Activated B cell treated with CpG ODN at 0.5 μM for 24 hours (primary cell): ENCODE results near the gene USP20. TPM values are rescaled to one million over a fixed set of nuclear protein-coding genes. Genes with fewer than 3 reads are reported as not detected.

Experiments
- ATAC-seq: fragments of 200-7000 bp; cut with Tn5 transposase; one replicate; pipeline ENCODE4 v1.10.0; 2021; ENCODE audit warnings: low read depth, mild to moderate bottlenecking, moderate library complexity
- CTCF ChIA-PET: fragments of 350-600 bp; sonication (Branson Sonifier 250); formaldehyde crosslinking; loops from one replicate; lab custom pipeline; 2021; ENCODE audit warnings: antibody characterized with exemption; lab: Charles Lee
- POLR2A ChIA-PET: fragments of 350-600 bp; sonication (Branson Sonifier 250); formaldehyde crosslinking; loops from one replicate; lab custom pipeline; 2021; ENCODE audit warnings: antibody characterized with exemption; lab: Charles Lee
- DNase-seq: peaks from one replicate; pipeline ENCODE4 v3.0.0; 2022
- H3K27ac Mint-ChIP-seq: one replicate; pipeline ENCODE4 v1.8.0; 2020; ENCODE audit warnings: mixed read lengths
- H3K27me3 Mint-ChIP-seq: one replicate; pipeline ENCODE4 v1.8.0; 2021; ENCODE audit warnings: mixed read lengths
- H3K36me3 Mint-ChIP-seq: one replicate; pipeline ENCODE4 v1.8.0; 2021; ENCODE audit warnings: low read depth, mixed read lengths
- H3K4me1 Mint-ChIP-seq: one replicate; pipeline ENCODE4 v1.8.0; 2021; ENCODE audit warnings: mixed read lengths
- H3K4me3 Mint-ChIP-seq: one replicate; pipeline ENCODE4 v1.8.0; 2020; ENCODE audit warnings: mild to moderate bottlenecking, mixed read lengths
- H3K9me3 Mint-ChIP-seq: one replicate; pipeline ENCODE4 v1.8.0; 2020; ENCODE audit warnings: mixed read lengths
- intact Hi-C: fragments of 100-400 bp; cut with micrococcal nuclease; formaldehyde crosslinking; loops from one replicate; pipeline ENCODE4 v1.15.1; 2024
- total RNA-seq: library from RNA; stranded (reverse); gene quantifications from 2 replicates; pipeline ENCODE4 v1.2.3, GENCODE V29; 2022
- TF ChIP-seq, protein P1 (sequence below): fragments of 200-600 bp; IDR thresholded peaks from one replicate; pipeline ENCODE4 v1.8.0; 2022; ENCODE audit warnings: antibody characterized with exemption, mild to moderate bottlenecking

USP20 gene
- total RNA-seq, 1 donor from 2014 or later, result 31.6 TPM

DNA sequence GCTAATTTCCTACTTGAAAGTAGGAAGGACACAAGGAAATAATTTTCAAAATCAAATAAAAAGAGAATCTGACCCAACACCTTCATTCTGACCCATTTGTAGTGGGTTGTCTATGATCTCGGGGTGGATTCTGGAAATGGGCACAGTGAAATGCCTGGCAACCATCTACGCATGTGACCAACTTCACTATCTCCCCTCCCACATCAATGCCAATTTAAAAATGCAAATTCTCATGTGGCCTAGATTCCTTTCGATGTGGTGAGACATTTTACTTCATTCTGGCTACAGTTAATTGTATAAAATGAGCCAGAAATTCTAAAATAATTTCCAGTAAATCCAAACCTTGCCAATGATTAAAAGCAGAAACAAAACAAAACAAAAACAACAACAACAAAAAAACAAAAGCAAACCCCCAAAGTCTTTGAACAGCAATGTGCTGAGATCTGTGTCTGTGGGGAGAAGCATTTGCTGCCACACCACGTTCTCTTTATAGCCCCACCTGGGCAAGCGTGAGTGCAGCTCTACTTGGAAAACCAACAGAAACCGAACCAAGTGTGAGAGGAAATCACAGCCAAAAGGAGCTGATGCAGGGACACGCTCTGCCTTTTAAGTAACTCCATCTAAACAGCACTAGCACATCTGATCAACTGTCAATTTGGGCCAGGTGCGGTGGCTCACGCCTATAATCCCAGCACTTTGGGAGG lies 59.0 kb downstream of the USP20 start:
- no peaks in the 10 kb centered on the region for H3K9me3 Mint-ChIP-seq
- ChIA-PET POLR2A (interaction anchor here (0.7 to 2.2 kb wide), 6 partner anchors 8 to 159 kb away, joined by 3 to 8 read pairs (median 4); partner anchors contain the start of gene GPR107), CTCF (no interaction called here)
- H3K4me3 Mint-ChIP-seq, result no peak overlapping the region
- H3K36me3 Mint-ChIP-seq, result peaks cover 83% of the 10 kb centered on the region
- no peak for DNase-seq
- peak overlapping the region; percentile 77 for H3K27ac Mint-ChIP-seq
- peak; percentile 35 for ATAC-seq
- intact Hi-C loops, result no loop called here
- peaks cover 86% of the 10 kb centered on the region for H3K4me1 Mint-ChIP-seq
- H3K27me3 Mint-ChIP-seq, result no peaks in the 10 kb centered on the region
- TF ChIP-seq, protein P1, sequence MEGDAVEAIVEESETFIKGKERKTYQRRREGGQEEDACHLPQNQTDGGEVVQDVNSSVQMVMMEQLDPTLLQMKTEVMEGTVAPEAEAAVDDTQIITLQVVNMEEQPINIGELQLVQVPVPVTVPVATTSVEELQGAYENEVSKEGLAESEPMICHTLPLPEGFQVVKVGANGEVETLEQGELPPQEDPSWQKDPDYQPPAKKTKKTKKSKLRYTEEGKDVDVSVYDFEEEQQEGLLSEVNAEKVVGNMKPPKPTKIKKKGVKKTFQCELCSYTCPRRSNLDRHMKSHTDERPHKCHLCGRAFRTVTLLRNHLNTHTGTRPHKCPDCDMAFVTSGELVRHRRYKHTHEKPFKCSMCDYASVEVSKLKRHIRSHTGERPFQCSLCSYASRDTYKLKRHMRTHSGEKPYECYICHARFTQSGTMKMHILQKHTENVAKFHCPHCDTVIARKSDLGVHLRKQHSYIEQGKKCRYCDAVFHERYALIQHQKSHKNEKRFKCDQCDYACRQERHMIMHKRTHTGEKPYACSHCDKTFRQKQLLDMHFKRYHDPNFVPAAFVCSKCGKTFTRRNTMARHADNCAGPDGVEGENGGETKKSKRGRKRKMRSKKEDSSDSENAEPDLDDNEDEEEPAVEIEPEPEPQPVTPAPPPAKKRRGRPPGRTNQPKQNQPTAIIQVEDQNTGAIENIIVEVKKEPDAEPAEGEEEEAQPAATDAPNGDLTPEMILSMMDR, result no peak

DNA sequence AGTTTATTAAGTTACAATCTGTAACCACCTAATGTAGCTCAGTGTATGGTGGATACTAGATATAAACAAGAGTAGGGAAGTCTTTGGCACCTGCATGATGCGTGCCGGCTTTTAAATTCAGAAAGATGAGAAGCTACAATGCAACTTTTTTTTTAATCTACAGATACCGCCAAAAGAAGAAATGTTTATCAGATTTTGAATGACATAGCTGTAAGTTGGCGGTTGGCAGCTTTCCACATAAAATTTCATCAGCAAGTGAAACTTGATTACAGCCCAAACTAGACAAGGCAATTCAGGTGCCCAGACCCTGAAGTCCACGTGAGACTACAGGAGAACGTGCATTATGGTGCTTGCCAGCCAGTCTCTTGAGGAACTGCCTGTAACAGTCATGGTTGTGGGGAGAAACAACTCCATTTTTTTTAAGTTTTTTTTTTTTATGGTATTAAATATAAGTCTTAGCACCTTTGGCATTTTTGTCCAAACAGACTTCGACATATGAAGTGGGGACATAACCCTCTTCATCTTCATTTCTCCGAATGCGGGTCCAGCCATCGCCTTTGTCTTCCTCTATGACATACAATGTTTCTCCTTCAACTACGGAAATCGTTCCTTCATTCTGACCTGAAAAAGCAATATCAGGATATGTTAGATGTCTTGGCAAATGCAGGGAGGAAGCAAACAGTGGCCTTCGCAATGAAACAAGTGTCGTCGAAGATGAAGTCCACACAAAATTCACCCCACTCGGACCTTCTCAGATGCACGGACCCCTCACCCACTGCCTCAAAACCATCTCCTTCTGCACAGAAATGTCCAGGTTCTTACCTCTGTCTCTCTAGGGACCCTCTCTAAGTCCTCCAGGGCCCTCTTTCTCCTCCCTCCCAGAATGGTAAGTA lies 60.4 kb downstream of the USP20 start:
- H3K4me3 Mint-ChIP-seq, result no peak overlapping the region
- H3K4me1 Mint-ChIP-seq, result peaks cover 85% of the 10 kb centered on the region
- TF ChIP-seq, protein P1, result no peak
- H3K9me3 Mint-ChIP-seq, result no peaks in the 10 kb centered on the region
- CTCF ChIA-PET, result no interaction called here
- DNase-seq, result no peak
- H3K27me3 Mint-ChIP-seq, result no peaks in the 10 kb centered on the region
- intact Hi-C loops, result no loop called here
- POLR2A ChIA-PET, result interaction anchor here (1.3 to 2.2 kb wide), 2 partner anchors 27 to 158 kb away, joined by 3 to 8 read pairs; partner anchors contain the start of gene GPR107
- H3K36me3 Mint-ChIP-seq, result peaks cover 85% of the 10 kb centered on the region
- ATAC-seq, result no peak
- peak overlapping the region; percentile 69 for H3K27ac Mint-ChIP-seq

DNA sequence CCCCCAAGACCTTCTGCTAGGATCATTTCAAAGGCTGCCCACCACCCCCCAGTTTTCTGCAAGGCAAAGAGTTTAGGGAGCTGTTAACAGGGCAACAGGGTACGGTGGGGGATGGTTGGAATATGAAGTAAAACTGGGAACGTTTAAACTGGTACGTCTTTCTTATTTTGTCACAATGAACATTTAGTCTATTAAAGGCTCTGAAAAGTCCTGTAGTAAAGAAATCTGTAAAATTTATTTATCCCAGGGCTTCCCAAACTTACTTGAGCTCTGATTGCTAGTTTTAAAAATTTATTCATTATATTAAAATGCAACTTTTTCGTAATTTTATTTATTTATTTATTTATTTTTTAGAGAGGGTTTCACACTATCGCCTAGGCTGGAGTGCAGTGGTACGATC lies 62.0 kb downstream of the USP20 start:
- H3K27me3 Mint-ChIP-seq, result no peaks in the 10 kb centered on the region
- no peaks in the 10 kb centered on the region for H3K9me3 Mint-ChIP-seq
- intact Hi-C loops, result no loop called here
- TF ChIP-seq, protein P1, result no peak
- ChIA-PET CTCF (interaction anchor here (1.4 kb wide), 1 partner anchor 12 kb away, joined by 6 read pairs; no protein-coding TSS in a partner anchor), POLR2A (interaction anchor here (1.0 to 1.7 kb wide), 3 partner anchors 8 to 33 kb away, joined by 5 to 9 read pairs (median 5); no protein-coding TSS in a partner anchor)
- DNase-seq, result no peak
- H3K27ac Mint-ChIP-seq, result peak overlapping the region; percentile 43
- H3K4me1 Mint-ChIP-seq, result peaks cover 83% of the 10 kb centered on the region
- no peak for ATAC-seq
- H3K36me3 Mint-ChIP-seq, result peaks cover 89% of the 10 kb centered on the region
- no peak overlapping the region for H3K4me3 Mint-ChIP-seq

DNA sequence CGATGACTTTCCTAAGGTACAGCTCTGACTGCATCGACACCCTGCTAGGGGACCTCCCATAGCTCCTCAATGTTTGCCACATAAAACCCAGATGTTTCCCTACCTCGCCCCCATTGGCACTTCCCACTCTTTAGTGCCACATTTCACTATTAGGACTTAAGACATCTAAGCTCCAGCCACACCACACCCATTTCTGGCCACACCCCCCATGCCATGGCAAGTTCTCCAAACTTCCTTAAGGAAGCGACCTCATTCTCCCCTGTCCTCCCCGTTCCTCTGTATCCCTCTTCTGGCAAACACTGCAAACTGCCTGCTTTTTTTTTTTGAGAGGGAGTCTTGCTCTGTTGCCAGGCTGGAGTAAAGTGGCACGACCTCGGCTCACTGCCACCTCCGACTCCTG lies 62.9 kb downstream of the USP20 start:
- Mint-ChIP-seq H3K4me1 (peaks cover 80% of the 10 kb centered on the region), H3K27ac (peak overlapping the region; percentile 42), H3K9me3 (no peaks in the 10 kb centered on the region), H3K36me3 (peaks cover 92% of the 10 kb centered on the region), H3K27me3 (no peaks in the 10 kb centered on the region), H3K4me3 (no peak overlapping the region)
- POLR2A ChIA-PET, result interaction anchor here (0.7 to 1.7 kb wide), 4 partner anchors 9 to 32 kb away, joined by 4 to 9 read pairs (median 5); no protein-coding TSS in a partner anchor
- TF ChIP-seq, protein P1, result no peak
- intact Hi-C loops, result no loop called here
- CTCF ChIA-PET, result interaction anchor here (1.4 kb wide), 1 partner anchor 13 kb away, joined by 6 read pairs; no protein-coding TSS in a partner anchor
- DNase-seq (peak; percentile 4), ATAC-seq (no peak)
